ENCODE results near the gene S100A14.
A peak's percentile ranks its signal among the peaks of the same experiment; 100 is the strongest.
"Not testable (repeated sequence)": the region's sequence is repeated elsewhere in the genome, so short reads cannot be mapped to it uniquely, and the experiment has no call there.

The S100A14 gene

DNA sequence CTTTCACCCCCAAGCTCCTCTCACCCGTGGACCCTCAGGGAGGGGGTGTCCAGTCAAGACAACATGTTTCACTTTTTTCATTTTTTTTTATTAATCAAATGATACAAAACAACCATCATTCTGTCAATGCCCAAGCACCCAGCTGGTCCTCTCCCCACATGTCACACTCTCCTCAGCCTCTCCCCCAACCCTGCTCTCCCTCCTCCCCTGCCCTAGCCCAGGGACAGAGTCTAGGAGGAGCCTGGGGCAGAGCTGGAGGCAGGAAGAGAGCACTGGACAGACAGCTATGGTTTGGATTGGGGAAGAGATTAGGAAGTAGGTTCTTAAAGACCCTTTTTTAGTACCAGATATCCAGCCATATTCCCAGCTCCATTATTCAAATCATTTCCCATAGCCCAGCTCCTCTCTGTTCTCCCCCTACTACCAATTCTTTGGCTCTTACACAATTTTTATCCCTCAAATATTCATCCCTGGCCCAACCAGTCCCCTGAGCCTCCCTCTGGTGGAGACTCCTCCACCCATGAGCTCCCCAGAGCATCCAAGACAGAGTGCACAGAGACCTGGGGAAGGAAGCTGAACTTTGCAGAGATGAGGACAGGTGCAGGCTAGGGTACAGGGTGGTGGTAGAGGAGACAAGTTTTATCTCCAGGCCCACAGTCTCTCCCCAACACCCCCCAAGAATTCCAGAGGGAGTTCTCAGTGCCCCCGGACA, 1.8 kb downstream of the S100A14 start:
- DNase-seq = no peak

- DNase-seq = no peak
These were observed 2.7 kb downstream of the S100A14 start for GRCh38 chr1:153613406-153613805.

DNA sequence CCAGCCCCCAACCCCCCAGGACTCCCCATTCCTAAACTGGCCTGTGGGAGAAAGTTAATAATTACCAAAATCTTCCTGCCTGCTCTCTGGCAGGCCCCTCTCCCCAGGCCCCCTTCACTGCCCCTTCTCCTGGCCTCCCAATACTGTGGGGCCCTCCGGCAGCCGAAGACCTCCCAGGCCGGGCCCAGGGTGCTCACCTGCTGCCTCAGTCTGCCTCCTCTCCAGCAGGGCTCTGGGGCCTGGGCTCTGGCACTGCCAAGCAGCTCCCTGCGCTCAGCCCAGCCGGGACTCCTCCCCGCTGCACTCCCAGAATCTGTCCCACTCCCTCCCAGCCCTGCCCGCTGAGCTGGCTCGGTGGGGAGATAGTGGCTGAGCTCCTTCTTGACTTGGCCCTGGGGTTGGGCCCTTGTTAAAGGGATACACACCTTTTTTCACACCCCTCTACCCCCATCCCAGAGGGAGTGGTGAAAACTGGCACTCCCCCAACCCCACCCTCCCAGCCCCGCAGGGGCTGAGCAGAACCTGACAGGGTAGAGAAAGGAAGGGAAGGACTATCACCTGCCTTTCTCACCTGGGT, 3.3 kb downstream of the S100A14 start, which contains the start of gene S100A16:
Gene S100A16 (minus strand): TSS at position 383 of the 577 bp plus-strand sequence. CDS start 4,986 bp downstream, outside the sequence.
- DNase-seq = no peak

GRCh38 chr1:153612111-153612754, 3.9 kb downstream of the S100A14 start:
- no peak for DNase-seq

GRCh38 chr1:153611356-153611755, 4.8 kb downstream of the S100A14 start:
- no peak for DNase-seq

- no peak for DNase-seq
These were observed 5.3 kb downstream of the S100A14 start for GRCh38 chr1:153610811-153611301.

- no peak for DNase-seq
These were observed 5.8 kb downstream of the S100A14 start for GRCh38 chr1:153610334-153610733.

- no peak for DNase-seq
These were observed 6.6 kb downstream of the S100A14 start for GRCh38 chr1:153609585-153609907.

DNA sequence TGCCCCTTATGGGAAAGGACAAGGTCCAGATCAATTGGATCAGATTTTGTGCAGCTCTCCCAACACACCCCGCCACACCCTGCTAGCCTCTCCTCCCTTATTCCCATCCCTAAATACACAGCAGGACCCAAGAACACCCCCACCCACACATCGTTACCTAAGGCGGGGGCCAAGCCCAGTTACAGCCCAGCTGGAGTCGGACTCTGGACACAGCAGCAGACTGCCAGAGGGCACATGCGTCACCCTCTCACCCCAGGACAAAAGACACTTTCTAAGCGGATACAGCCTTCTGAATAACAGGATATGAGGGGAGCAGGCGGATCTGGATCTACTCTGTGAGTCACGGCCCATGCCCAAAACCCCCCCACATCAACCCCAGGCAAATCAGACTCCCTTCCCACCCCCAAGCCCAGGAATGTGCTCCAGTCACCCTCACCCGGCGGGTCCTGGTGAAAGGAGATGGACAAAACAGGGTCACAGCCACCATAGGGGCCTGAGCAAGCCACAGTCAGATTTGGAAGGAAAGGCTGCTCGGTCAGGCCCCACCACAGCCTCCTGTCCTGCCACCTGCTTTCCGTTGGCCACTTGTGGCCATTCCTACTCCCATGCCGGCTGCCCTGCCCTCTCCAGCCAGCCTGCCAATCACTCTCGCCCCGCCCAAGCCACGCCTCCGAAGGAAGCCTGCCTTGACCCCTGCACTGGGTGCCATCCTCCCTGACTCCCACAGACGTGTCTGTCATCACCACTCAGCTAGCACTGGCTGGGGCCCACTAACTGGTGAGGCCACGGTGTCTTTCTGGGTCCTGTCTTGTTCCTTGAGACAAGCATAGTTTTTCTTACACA, 7.2 kb downstream of the S100A14 start:
- no peak for DNase-seq

DNA sequence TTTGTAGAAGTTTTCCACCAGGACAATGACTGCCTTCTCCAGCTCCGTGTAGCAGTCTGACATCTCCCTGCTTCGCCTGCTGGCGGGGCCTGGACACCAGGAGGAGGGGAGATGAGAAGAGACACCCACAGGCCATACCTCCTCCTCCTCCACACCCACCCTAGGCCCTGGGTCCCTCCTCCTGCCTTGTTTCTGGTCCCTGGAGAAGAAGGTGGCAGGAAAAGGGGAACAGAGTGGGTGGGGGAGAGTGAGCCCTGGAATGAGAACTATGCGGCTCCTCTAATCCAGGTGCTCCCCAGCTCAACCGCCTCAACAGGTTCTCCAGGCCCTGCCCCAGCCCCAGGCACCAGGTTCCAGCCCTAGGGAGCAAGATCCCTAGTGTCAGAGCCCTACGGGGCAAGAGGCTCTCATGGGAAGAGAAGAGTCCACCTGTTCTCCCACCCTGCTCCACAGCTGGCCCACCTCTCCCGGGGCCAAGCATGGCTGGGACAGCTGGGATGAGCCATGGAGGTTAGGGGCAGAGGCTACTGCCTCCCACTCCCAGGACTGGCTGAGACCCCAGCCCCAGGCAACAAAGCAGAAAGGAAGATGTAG, 7.9 kb downstream of the S100A14 start:
- DNase-seq = no peak

DNA sequence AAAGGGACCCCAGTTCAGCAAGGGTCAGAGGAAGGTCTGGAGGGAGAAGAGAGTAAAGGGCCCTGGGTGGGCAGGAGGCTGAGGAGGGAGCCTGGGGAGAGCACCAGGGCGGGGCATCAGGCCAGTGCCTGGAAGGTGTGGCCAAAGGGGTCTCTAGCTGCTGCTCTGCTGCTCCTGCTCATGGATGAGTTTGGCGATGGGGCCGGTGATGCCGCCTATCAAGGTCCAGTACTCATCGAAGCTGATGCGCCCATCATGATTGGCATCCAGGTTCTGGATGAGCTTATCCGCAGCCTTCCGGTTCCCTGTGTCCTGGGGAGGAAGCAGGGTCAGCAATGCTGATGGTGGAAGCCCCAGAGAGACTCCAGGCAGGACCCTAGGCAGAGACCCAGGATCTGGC, 8.7 kb downstream of the S100A14 start:
- no peak for DNase-seq

DNA sequence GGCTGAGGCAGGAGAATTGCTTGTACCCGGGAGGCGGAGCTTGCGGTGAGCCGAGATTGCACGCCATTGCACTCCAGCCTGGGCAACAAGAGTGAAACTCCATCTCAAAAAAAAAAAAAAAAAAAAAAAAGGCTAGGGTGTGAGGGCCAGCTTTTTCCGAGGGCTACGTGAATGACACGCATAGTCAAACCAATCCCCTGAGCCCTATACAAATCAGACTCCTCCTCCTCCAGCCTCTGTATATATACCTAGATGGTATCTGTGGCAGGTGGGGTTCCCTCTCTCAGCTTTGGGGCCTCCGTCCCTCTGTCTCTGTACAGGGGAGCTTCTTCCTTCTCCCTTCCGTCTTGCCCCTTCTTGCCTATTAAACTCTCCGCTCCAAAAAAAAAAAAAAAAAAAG, 9.9 kb downstream of the S100A14 start:
- no peak for DNase-seq

DNA sequence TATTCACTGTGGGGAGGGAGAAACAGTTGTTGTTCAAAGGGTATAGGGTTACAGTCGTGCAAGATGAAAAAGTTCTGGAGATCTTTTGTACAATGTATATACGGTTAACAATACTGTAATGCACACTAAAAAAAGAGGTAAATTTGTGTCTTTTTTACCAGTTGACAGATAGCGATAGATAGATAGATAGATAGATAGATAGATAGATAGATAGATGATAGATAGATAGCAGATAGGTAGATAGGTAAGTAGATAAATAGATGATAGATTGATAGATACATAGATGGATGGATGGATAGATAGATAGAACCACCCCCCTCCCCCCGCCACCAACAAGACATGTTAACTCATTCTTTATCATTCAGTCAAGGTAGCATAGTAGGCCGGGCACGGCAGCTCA, 13.4 kb downstream of the S100A14 start:
- DNase-seq = no peak

DNA sequence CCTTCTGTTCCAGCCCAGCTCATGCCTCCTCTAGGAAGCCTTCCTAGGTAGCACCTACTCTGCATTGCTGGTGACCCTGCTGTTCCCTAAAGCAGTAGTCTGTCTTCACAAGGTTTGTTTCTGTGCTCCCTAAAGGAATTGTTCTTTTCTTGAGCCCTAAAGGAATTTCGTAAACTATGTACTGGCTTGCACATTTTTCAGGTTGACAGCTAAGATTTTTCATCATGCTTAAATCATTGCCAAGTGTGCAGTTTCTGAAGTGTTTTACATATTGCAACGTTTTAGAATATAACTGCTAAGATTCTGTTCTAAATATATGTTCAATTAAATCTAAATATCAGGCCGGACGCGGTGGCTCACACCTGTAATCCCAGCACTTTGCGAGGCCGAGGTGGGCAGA, 16.3 kb downstream of the S100A14 start:
- no peak for DNase-seq

DNA sequence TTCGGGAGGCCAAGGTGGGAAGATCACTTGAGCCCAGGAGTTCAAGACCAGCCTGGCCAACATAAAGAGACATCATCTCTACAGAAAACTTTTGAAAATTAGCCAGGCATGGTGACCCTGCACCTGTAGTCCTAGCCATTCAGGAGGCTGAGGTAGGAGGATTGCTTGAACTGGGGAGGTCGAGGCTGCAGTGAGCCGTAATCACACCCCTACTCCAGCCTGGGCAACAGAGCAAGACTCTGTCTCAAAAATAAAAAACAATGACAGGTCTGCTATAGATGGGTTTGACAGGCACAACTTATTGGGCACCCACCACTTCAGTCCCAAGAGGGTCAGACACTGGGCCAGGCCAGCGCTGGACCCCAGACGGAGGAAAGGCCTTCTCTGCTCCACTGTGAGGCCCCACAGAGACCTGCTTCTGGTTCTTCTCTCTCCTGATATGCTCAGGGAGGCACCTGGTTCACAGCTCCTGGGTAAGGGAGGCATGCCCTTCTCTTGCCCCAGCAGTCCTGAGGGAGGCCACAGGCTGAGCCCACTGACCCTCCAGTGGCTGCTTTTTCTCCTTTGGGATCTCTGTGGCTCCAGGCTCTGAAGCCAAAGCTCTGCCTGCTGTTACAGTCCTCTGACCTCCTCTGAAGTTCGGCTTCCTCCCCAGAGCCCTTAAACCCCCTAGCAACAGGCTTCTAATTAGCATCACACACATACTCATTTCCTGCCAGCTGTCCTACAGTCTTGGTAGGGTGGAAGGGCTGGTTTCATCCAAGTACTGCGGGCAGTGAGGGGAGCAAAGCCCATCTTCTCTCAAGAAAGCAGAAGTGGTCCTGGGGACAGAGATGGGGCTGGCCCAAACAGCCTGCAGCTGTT, 17.6 kb downstream of the S100A14 start:
- peak; percentile 10 for DNase-seq

GRCh38 chr1:153597206-153597605, 18.9 kb downstream of the S100A14 start:
- DNase-seq = no peak

DNA sequence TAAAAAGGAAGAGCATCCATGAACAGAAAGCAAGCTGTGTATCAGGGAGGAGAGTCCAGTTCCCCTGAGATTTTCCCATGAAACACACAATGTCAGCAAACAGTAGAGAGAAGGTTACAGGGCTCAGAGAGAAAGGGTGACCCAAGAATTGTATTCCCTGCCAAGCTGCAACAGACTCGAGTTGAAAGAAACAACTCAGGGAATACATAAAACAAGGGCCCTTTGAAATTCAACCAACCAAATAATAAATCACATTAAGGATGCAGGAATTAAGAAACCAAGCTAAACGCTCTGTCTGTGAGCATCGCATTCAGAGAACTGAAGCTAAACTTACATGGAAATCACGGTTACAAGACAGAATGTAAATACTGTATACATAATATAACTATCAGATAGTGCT, 23.4 kb downstream of the S100A14 start:
- DNase-seq = no peak

DNA sequence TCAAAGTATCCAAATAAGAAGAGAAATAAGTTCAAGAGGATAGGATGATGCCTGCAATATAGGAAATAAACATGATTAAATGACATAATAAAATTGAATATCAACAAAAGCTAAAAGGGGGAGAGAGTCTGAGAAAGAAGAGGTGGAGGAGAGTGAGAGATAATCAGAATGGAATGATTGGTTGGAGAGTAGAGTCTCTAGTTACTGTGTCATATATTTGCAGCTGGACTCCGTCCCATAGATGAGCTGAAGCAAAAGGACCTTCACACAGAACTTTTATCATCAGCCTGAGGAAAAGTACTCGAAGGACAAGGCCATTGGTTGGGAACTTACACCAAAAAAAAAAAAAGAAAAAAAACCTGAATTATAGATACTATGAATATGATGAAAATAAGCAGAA, 27.6 kb downstream of the S100A14 start:
- no peak for DNase-seq

GRCh38 chr1:153588033-153588432, 28.1 kb downstream of the S100A14 start:
- not testable (repeated sequence) for DNase-seq

DNA sequence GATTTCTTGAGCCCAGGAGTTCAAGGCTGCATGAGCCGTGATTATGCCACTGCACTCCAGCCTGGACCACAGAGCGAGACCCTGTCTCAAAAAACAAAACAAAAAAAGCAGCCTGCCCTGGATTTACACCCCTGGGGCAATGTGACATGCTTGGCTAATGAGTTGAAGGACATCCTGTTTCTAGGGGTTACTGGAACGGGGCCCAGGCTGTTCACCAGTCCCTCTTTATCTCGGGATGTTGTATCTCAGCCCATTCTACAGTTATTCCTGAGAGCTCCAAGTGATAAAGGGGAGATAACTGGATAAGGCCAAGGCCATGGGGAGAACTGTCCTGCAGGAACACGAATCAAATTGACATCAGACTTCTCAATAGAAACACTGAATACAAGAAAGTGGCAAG, 28.8 kb downstream of the S100A14 start:
- no peak for DNase-seq

DNA sequence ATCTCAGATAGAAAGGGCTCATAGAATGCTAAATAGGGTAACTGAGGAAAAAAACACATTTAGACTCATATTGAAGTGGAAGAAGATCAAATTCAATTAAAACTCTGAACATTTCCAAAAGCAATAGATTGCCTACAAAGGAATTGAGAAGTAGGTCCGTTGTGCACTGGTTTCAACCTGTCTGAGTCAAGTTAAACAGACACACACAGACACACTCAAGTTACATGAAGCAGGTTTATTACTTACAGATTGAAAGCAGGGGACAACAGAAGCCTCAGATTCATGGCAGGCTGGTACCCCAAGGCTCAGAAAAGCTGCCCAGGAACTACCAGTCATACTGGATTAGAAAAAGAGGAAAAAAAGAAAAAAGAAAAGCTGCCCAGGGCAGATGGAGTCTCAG, 29.8 kb downstream of the S100A14 start:
- DNase-seq = no peak

DNA sequence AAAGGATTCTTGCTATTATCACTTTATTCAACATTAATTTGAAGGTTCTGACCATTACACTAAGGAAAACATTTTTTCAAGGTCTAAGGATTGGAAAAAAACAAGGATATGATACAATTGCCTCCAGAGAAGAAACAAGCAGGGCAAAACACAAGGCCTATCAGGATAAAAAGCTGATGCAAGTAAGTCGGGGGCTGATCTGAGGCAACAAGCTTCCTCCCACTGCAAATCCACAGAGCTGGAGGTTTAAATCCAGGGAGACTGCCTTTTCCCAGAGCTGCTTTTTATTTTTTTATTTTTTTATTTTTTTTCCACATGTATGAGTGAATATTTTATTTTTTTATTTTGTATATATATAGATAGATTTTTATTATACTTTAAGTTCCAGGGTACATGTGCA, 31.1 kb downstream of the S100A14 start:
- no peak for DNase-seq

Measured in activated gamma-delta T cell treated with Interleukin-2 at 50 U/mL for 16 hours (primary cell).